GM18951 (cell line): Measurements from ENCODE around the gene HERC5.

Source experiments
- POLR2A ChIP-seq: IDR thresholded peaks from 4 replicates; pipeline ENCODE4 v1.6.1; 2011; ENCODE audit warnings: mild to moderate bottlenecking; ENCODE audit not compliant: insufficient read length, insufficient read depth; ENCODE audit errors: extremely low read depth
- in situ Hi-C: fragments of 300-500 bp; cut with MboI; formaldehyde crosslinking; loops from one replicate; pipeline ENCODE4 v1.12.0; 2022; ENCODE audit warnings: low sequenced_read_pairs, mixed read lengths, inconsistent platforms; ENCODE audit not compliant: unreplicated experiment

HERC5 gene

DNA sequence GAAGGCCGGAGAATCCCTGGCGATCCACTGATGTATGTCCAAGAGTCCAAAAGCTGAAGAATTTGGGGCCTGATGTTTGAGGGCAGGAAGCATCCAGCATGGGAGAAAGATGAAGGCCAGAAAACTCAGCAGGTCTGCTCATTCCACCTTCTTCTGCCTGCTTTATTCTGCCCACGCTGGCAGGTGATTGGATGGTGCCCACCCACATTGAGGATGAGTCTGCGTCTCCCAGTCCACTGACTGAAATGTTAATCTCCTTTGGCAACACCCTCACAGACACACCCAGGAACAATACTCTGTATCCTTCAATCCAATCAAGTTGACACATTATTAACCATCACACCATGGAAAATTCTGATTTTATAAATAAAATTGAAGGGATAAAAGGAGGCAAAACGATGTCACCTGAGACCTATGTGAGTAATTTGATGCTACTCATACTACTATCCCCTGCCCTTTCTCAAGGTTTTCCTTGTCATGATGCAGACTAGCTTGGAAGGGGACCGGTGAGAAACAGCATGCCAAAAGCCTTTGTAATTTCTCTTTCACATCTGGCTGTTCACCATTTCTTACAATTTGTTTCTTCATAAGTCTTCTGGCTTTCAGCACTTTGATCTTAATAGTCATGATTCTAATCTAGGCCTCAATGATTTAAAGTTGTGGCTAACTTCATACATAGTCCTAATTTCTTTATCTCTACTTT is 76.3 kb downstream of the HERC5 start:
- in situ Hi-C loops: loop anchor here (10.0 to 25.0 kb wide), 2 partner anchors 279 to 502 kb away; no protein-coding TSS in a partner anchor
- no peak for TF ChIP-seq POLR2A

DNA sequence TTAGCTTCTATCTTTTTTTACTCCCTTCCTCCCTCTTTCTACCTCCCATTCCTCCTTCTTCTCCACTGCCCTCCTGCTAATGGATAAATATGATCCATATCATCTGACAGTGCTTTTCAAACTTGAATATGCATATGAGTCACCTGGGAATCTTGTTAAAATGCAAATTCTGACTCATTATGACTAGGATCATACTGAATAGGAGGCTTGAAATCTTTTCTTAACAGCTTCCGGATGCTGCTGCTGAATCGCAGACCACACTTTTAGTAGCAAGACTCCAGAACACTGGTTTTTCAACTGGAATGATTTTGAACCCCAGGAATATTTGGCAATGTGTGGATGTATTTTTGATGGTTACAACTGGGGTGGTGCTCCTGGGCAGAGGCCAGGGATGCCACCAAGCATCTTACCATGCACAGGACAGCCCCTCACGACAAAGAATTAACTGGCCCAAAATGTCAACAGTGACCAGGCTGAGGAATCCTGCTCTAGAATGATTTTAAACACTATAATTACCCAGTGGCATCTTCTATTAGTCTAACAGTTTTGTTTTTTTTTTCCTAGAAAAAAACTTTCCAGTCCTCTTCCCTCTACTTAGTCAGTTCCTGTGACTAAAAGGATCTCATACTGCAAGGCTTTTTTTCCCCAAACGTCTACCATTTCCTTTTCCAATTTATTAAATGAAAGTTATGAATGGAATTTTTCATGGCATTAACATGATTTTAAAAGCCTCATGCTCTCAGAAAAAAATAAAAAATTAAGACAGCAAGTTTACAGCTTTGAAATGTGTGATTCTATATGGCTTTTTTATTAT is 77.2 kb downstream of the HERC5 start:
- no peak for TF ChIP-seq POLR2A
- in situ Hi-C loops: loop anchor here (10.0 to 25.0 kb wide), 2 partner anchors 278 to 501 kb away; no protein-coding TSS in a partner anchor

- in situ Hi-C loops: loop anchor here (10.0 to 25.0 kb wide), 2 partner anchors 277 to 500 kb away; no protein-coding TSS in a partner anchor
Measured at GRCh38 chr4:88535090-88535755, 78.3 kb downstream of the HERC5 start.

DNA sequence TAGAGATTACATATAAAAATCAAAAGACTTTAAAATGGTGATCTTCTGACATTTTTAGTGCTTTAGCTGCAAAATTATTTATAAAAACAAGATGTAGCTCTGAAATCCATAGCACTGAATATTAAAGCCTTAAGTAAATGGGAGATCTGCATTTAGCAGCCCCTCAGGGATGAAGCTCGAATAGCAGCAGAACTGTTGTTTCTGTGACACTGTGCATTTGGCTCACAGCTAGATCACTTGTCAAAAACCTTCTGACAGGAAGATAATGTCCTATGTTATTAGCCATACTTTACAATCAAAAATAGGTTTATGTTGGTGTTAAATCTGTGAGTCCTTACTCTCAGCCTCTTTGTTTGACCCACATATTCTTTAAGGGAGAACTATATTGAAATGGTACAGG is 80.8 kb downstream of the HERC5 start:
- in situ Hi-C loops: loop anchor here (10.0 to 25.0 kb wide), 2 partner anchors 275 to 497 kb away; no protein-coding TSS in a partner anchor
- TF ChIP-seq POLR2A: no peak

More at GRCh38 chr4:88535090-88535755, 78.3 kb downstream of the HERC5 start:
- no peak for TF ChIP-seq POLR2A

DNA sequence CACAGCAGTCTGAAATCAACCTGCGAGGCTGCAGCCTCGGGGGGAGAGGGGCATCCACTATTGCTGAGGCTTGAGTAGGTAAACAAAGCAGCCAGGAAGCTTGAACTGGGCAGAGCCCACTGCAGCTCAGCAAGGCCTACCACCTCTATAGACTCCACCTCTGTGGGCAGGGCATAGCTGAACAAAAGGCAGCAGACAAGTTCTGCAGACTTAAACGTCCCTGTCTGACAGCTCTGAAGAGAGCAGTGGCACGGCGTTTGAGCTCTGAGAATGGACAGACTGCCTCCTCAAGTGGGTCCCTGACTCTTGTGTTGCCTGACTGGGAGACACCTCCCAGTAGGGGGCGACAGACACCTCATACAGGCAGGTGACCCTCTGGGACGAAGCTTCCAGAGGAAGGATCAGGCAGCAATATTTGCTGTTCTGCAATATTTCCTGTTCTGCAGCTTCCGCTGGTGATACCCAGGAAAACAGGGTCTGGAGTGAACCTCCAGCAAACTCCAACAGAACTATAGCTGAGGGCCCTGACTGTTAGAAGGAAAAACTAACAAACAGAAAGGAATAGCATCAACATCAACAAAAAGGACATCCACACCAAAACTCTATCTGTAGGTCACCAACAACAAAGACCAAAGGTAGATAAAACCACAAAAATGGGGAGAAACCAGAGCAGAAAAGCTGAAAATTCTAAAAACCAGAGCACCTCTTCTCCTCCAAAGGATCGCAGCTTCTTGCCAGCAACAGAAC is 82.6 kb downstream of the HERC5 start:
- in situ Hi-C loops: loop anchor here (10.0 to 25.0 kb wide), 2 partner anchors 273 to 495 kb away; no protein-coding TSS in a partner anchor

DNA sequence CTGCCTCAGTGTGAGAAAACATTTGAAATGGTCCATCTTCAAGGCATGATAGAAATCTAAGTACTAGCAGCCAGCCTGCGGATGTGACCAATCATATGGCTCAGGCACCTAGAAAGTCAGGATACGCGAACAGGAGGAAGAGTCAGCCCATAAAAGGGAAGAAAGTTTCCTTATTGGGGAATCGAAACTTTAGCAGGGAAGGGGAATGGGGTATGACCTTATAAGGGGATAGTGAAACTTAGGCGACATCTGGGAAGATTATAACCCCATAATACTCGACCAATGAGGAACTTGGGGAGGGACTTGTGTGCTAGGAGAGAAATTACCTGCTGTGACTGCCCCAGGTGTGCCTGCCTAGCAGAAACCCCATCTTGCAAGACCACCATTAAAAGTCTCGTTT is 92.9 kb downstream of the HERC5 start:
- in situ Hi-C loops: loop anchor here (25.0 kb wide), 1 partner anchor 262 kb away; no protein-coding TSS in a partner anchor
- TF ChIP-seq POLR2A: no peak
